Measurements from ENCODE around the gene MAGEA9. TPM values are rescaled to one million over a fixed set of nuclear protein-coding genes. Genes with fewer than 3 reads are reported as not detected.
"Not testable (repeated sequence)": the region's sequence is repeated elsewhere in the genome, so short reads cannot be mapped to it uniquely, and the experiment has no call there.

Gene MAGEA9
- total RNA-seq = not detected
- polyA plus RNA-seq = not detected
- long read RNA-seq, donor 1 = 0 reads
- long read RNA-seq, donor 2 = 0 reads

GRCh38 chrX:149781727-149782126 is at the start of gene MAGEA9:
TSS of gene MAGEA9 (plus strand) at chrX:149781930. CDS start at chrX:149786211, 4,281 bp downstream.
- H3K9me3 ChIP-seq; DNase-seq; H3K27ac ChIP-seq; H3K4me1 ChIP-seq; H3K4me3 ChIP-seq; intact Hi-C loops (cut with DNase I; ENCODE audit: low total_unique reads); H3K27me3 ChIP-seq (replicated peaks in 1 of 7); H3K36me3 ChIP-seq: not testable (repeated sequence)
- no CpG with 5 or more reads among the region's 14 CpGs for WGBS, 5 donors

GRCh38 chrX:149742269-149742668 is 39.5 kb upstream of the MAGEA9 start:
- DNase-seq; intact Hi-C loops (cut with DNase I; ENCODE audit: low total_unique reads); H3K4me1 ChIP-seq; H3K9me3 ChIP-seq; H3K27me3 ChIP-seq (replicated peaks in 1 of 7); H3K36me3 ChIP-seq; H3K27ac ChIP-seq; H3K4me3 ChIP-seq: not testable (repeated sequence)
- WGBS, 5 donors = no CpG with 5 or more reads among the region's 6 CpGs

- WGBS, 5 donors = 40 to 91% (median 77%) methylated on average over 1 to 2 of the region's 6 CpGs; no CpG with 5 or more reads in 1 of the 5 donors
- DNase-seq; H3K4me3 ChIP-seq; intact Hi-C loops (cut with DNase I; ENCODE audit: low total_unique reads); H3K27ac ChIP-seq; H3K27me3 ChIP-seq (replicated peaks in 1 of 7); H3K4me1 ChIP-seq; H3K36me3 ChIP-seq; H3K9me3 ChIP-seq: not testable (repeated sequence)
These were observed 35.2 kb upstream of the MAGEA9 start for GRCh38 chrX:149746390-149747007.

- Histone ChIP-seq H3K9me3 (no peaks in the 10 kb centered on the region), H3K4me3 (no peak overlapping the region), H3K27ac (no peak overlapping the region), H3K27me3 (replicated peaks in 1 of 7) (no peaks in the 10 kb centered on the region), H3K4me1 (no peaks in the 10 kb centered on the region), H3K36me3 (no peaks in the 10 kb centered on the region)
- no peak for TF ChIP-seq POLR2A (IDR thresholded peaks at IDR 0.05)
- no peak for TF ChIP-seq POLR2AphosphoS5 (IDR thresholded peaks at IDR 0.05)
- no peak for TF ChIP-seq CTCF (IDR thresholded peaks at IDR 0.05 in 8 of 11, conservative IDR thresholded peaks at IDR 0.05 in 3 of 11)
- WGBS, 5 donors = 60 to 96% (median 81%) methylated on average over 2 to 8 of the region's 8 CpGs
- peak; percentile 52 for DNase-seq
- intact Hi-C loops (cut with DNase I; ENCODE audit: low total_unique reads) = no loop called here
These were observed 24.3 kb upstream of the MAGEA9 start for GRCh38 chrX:149757206-149758067.

GRCh38 chrX:149758068-149758714 is 23.5 kb upstream of the MAGEA9 start:
- DNase-seq = peak; percentile 59
- H3K4me3 ChIP-seq = no peak overlapping the region
- H3K9me3 ChIP-seq = no peaks in the 10 kb centered on the region
- intact Hi-C loops (cut with DNase I; ENCODE audit: low total_unique reads) = no loop called here
- H3K4me1 ChIP-seq = no peaks in the 10 kb centered on the region
- no peak for TF ChIP-seq POLR2A (IDR thresholded peaks at IDR 0.05)
- no peak for TF ChIP-seq POLR2AphosphoS5 (IDR thresholded peaks at IDR 0.05)
- no peak for TF ChIP-seq CTCF (IDR thresholded peaks at IDR 0.05 in 8 of 11, conservative IDR thresholded peaks at IDR 0.05 in 3 of 11)
- H3K27me3 ChIP-seq (replicated peaks in 1 of 7) = no peaks in the 10 kb centered on the region
- H3K36me3 ChIP-seq = no peaks in the 10 kb centered on the region
- 91 to 96% (median 92%) methylated on average over 10 to 18 of the region's 18 CpGs for WGBS, 5 donors
- no peak overlapping the region for H3K27ac ChIP-seq

- H3K4me3 ChIP-seq; H3K9me3 ChIP-seq; intact Hi-C loops (cut with DNase I; ENCODE audit: low total_unique reads); H3K4me1 ChIP-seq; H3K27ac ChIP-seq; DNase-seq; H3K36me3 ChIP-seq; H3K27me3 ChIP-seq (replicated peaks in 1 of 7): not testable (repeated sequence)
- WGBS, 5 donors = 89 to 97% (median 93%) methylated on average over 6 to 16 of the region's 17 CpGs; no CpG with 5 or more reads in 1 of the 5 donors
These were observed 23.0 kb upstream of the MAGEA9 start for GRCh38 chrX:149758715-149759078.
